ENCODE data around the gene ELMOD3. TPM values are rescaled to one million over a fixed set of nuclear protein-coding genes. Genes with fewer than 3 reads are reported as not detected.

The ELMOD3 gene
- polyA plus RNA-seq, 1 donor from 2014 or later: 39.7 TPM

GRCh38 chr2:85405201-85406059 lies 50.9 kb downstream of the ELMOD3 start:
- Histone ChIP-seq H4K20me1 (ENCODE audit: insufficient read depth) (no peaks in the 10 kb centered on the region), H3F3A (ENCODE audit: insufficient read depth, low read length, poor library complexity, severe bottlenecking) (no peaks in the 10 kb centered on the region), H3K79me2 (replicated peaks; ENCODE audit: insufficient read depth, low read length) (no peaks in the 10 kb centered on the region), H3K9me3 (ENCODE audit: low read length) (no peaks in the 10 kb centered on the region), H3K36me3 (ENCODE audit: insufficient read depth, low read length) (no peaks in the 10 kb centered on the region), H3K4me2 (ENCODE audit: low read length) (no peak overlapping the region), H3K27ac (ENCODE audit: low read length) (no peak overlapping the region), H3K9me2 (ENCODE audit: insufficient read depth, low read length) (no peaks in the 10 kb centered on the region), H2AFZ (ENCODE audit: low read depth, low read length) (no peak overlapping the region), H3K4me3 (ENCODE audit: low read length) (no peak overlapping the region), H3K27me3 (ENCODE audit: insufficient read depth, low read depth, low read length) (no peaks in the 10 kb centered on the region), H3K9ac (ENCODE audit: low read length) (no peak overlapping the region)
- TF ChIP-seq EZH2 (IDR thresholded peaks at IDR 0.05; ENCODE audit: borderline replicate concordance, insufficient read depth, low read length, poor library complexity, severe bottlenecking): no peak
- no peak for TF ChIP-seq MXI1 (conservative IDR thresholded peaks at IDR 0.05; ENCODE audit: poor library complexity, severe bottlenecking)
- TF ChIP-seq TAF1 (IDR thresholded peaks at IDR 0.05; ENCODE audit: low read depth): no peak
- no peak for TF ChIP-seq SMC3 (conservative IDR thresholded peaks at IDR 0.05; ENCODE audit: poor library complexity)
- no peak for TF ChIP-seq RAD21 (conservative IDR thresholded peaks at IDR 0.05)
- TF ChIP-seq REST (IDR thresholded peaks at IDR 0.05; ENCODE audit: borderline replicate concordance): no peak
- TF ChIP-seq POLR2AphosphoS5 (IDR thresholded peaks at IDR 0.05): no peak
- no peak for TF ChIP-seq EP300 (conservative IDR thresholded peaks at IDR 0.05; ENCODE audit: poor library complexity, severe bottlenecking)
- no peak for TF ChIP-seq CTCF (IDR thresholded peaks at IDR 0.05; ENCODE audit: poor library complexity, severe bottlenecking)

GRCh38 chr2:85409845-85410583 lies 55.4 kb downstream of the ELMOD3 start, which contains the start of gene CAPG:
Gene CAPG, minus strand, starts transcription at chr2:85410366. Its CDS starts 8,221 bp downstream, at chr2:85402145.
- TF ChIP-seq EP300 (conservative IDR thresholded peaks at IDR 0.05; ENCODE audit: poor library complexity, severe bottlenecking): no peak
- TF ChIP-seq SMC3 (conservative IDR thresholded peaks at IDR 0.05; ENCODE audit: poor library complexity): no peak
- TF ChIP-seq REST (IDR thresholded peaks at IDR 0.05; ENCODE audit: borderline replicate concordance): no peak
- no peak for TF ChIP-seq TAF1 (IDR thresholded peaks at IDR 0.05; ENCODE audit: low read depth)
- no peak for TF ChIP-seq CTCF (IDR thresholded peaks at IDR 0.05; ENCODE audit: poor library complexity, severe bottlenecking)
- Histone ChIP-seq H3K4me3 (ENCODE audit: low read length) (no peak within 1 kb of the TSS), H4K20me1 (ENCODE audit: insufficient read depth) (no peaks in the 10 kb centered on the region), H3K4me2 (ENCODE audit: low read length) (no peak within 1 kb of the TSS), H2AFZ (ENCODE audit: low read depth, low read length) (no peak within 1 kb of the TSS), H3K36me3 (ENCODE audit: insufficient read depth, low read length) (no peaks in the 10 kb centered on the region), H3K9ac (ENCODE audit: low read length) (no peak within 1 kb of the TSS), H3K9me2 (ENCODE audit: insufficient read depth, low read length) (no peaks in the 10 kb centered on the region), H3K27ac (ENCODE audit: low read length) (no peak within 1 kb of the TSS), H3K9me3 (ENCODE audit: low read length) (no peaks in the 10 kb centered on the region), H3K79me2 (replicated peaks; ENCODE audit: insufficient read depth, low read length) (no peaks in the 10 kb centered on the region), H3K27me3 (ENCODE audit: insufficient read depth, low read depth, low read length) (peaks cover 17% of the 10 kb centered on the region), H3F3A (ENCODE audit: insufficient read depth, low read length, poor library complexity, severe bottlenecking) (no peaks in the 10 kb centered on the region)

Measured in neural cell (in vitro differentiated cells).